Measurements from ENCODE around the gene OR5AN1. TPM values are rescaled to one million over a fixed set of nuclear protein-coding genes. Genes with fewer than 3 reads are reported as not detected.
"Not testable (repeated sequence)": the region's sequence is repeated elsewhere in the genome, so short reads cannot be mapped to it uniquely, and the experiment has no call there.

Gene OR5AN1
- total RNA-seq, 1 experiment from 2014 or later = not detected

- Mint-ChIP-seq H3K4me1 (ENCODE audit: insufficient read depth, unreplicated experiment) (no peaks in the 10 kb centered on the region), H3K4me3 (ENCODE audit: unreplicated experiment) (no peak overlapping the region), H3K36me3 (ENCODE audit: insufficient read depth, unreplicated experiment) (no peaks in the 10 kb centered on the region), H3K27me3 (ENCODE audit: insufficient read depth, unreplicated experiment) (peaks cover 8% of the 10 kb centered on the region), H3K9me3 (ENCODE audit: unreplicated experiment) (no peaks in the 10 kb centered on the region), H3K27ac (ENCODE audit: low read depth, unreplicated experiment) (no peak overlapping the region)
- POLR2A ChIA-PET = no interaction called here
- BruUV-seq (replicated peaks) = no TSS peak
- CTCF ChIA-PET = interaction anchor here (0.5 kb wide), 1 partner anchor 61 kb away, joined by 3 read pairs; no protein-coding TSS in a partner anchor
- DNase-seq (ENCODE audit: unreplicated experiment) = no peak
- no peak for TF ChIP-seq CTCF (IDR thresholded peaks at IDR 0.05; ENCODE audit: unreplicated experiment)
- intact Hi-C loops (cut with micrococcal nuclease) = no loop called here
Measured at GRCh38 chr11:59368238-59369022, 9.7 kb downstream of the OR5AN1 start.

- H3K27me3 Mint-ChIP-seq (ENCODE audit: insufficient read depth, unreplicated experiment); H3K4me3 Mint-ChIP-seq (ENCODE audit: unreplicated experiment); intact Hi-C loops (cut with micrococcal nuclease); POLR2A ChIA-PET; H3K36me3 Mint-ChIP-seq (ENCODE audit: insufficient read depth, unreplicated experiment); H3K4me1 Mint-ChIP-seq (ENCODE audit: insufficient read depth, unreplicated experiment); DNase-seq (ENCODE audit: unreplicated experiment); BruUV-seq (replicated peaks); H3K9me3 Mint-ChIP-seq (ENCODE audit: unreplicated experiment); H3K27ac Mint-ChIP-seq (ENCODE audit: low read depth, unreplicated experiment): not testable (repeated sequence)
- CTCF ChIA-PET = interaction anchor here (0.6 to 1.0 kb wide), 3 partner anchors 214 to 606 kb away, joined by 3 to 4 read pairs (median 3); no protein-coding TSS in a partner anchor
Measured at GRCh38 chr11:59372324-59372723, 13.6 kb downstream of the OR5AN1 start.

DNA sequence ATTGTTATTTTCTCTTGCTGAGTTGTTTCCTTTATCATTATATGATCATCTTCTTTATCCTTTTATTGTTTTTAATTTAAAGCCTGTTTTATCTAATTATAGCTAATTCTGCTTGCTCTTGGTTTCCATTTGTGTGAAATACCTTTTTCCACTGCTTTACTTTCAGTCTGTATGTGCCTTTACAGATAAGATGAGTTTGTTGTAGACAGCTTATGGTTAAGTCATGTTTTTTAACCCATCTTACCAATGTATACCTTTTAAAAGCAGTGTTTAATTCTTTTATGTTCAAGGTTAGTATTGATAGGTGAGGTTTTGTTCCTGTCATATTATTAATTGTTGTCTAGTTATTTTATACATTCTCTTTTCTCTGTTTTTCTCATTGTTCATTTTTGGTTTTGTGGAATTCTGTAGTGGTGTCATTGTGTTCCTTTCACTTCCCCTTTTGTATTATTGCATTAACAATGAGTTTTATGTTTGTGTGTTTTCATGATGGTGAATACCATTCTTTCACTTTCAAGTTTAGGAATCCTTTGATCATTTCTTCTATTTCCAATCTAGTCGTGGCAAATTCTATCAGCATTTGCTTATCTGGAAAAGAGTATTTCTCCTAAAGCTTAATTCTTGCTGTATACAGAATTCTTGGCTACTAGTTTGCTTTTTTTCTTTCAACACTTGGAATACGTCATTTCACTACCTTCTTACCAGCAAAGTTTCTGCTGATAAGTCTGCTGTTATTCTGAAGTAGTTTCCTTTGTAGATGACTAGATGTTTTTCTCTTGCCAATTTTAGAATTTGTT lies 21.8 kb downstream of the OR5AN1 start:
- no peaks in the 10 kb centered on the region for H3K36me3 Mint-ChIP-seq (ENCODE audit: insufficient read depth, unreplicated experiment)
- no peak for TF ChIP-seq CTCF (IDR thresholded peaks at IDR 0.05; ENCODE audit: unreplicated experiment)
- ChIA-PET POLR2A (no interaction called here), CTCF (no interaction called here)
- no peaks in the 10 kb centered on the region for H3K27me3 Mint-ChIP-seq (ENCODE audit: insufficient read depth, unreplicated experiment)
- H3K9me3 Mint-ChIP-seq (ENCODE audit: unreplicated experiment) = peaks cover 5% of the 10 kb centered on the region
- no peak overlapping the region for H3K4me3 Mint-ChIP-seq (ENCODE audit: unreplicated experiment)
- intact Hi-C loops (cut with micrococcal nuclease) = no loop called here
- no TSS peak for BruUV-seq (replicated peaks)
- no peaks in the 10 kb centered on the region for H3K4me1 Mint-ChIP-seq (ENCODE audit: insufficient read depth, unreplicated experiment)
- H3K27ac Mint-ChIP-seq (ENCODE audit: low read depth, unreplicated experiment) = no peak overlapping the region
- DNase-seq (ENCODE audit: unreplicated experiment) = no peak

DNA sequence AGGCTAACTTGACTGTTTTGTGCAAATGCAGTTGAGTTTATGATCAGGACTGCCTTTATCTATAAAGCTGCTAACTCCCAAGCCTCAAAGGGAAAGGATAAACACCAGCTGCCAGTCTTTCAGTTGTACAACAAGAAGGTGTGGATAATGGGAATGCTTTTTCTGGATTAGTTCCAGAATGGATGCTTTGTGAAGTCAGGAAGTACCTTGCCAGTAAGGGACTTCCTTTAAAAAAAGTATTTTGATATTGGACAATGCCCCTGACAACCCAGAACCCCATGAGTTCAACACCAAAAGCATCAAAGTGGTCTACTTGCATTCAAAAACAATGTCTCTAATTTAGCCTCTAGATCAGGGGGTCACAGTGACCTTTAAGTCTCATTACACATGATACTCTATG lies 35.5 kb downstream of the OR5AN1 start:
- DNase-seq (ENCODE audit: unreplicated experiment) = no peak
- no peaks in the 10 kb centered on the region for H3K9me3 Mint-ChIP-seq (ENCODE audit: unreplicated experiment)
- ChIA-PET POLR2A (no interaction called here), CTCF (no interaction called here)
- no peak for TF ChIP-seq CTCF (IDR thresholded peaks at IDR 0.05; ENCODE audit: unreplicated experiment)
- no peak overlapping the region for H3K27ac Mint-ChIP-seq (ENCODE audit: low read depth, unreplicated experiment)
- no peak overlapping the region for H3K4me3 Mint-ChIP-seq (ENCODE audit: unreplicated experiment)
- peaks cover 4% of the 10 kb centered on the region for H3K36me3 Mint-ChIP-seq (ENCODE audit: insufficient read depth, unreplicated experiment)
- no peaks in the 10 kb centered on the region for H3K27me3 Mint-ChIP-seq (ENCODE audit: insufficient read depth, unreplicated experiment)
- intact Hi-C loops (cut with micrococcal nuclease) = no loop called here
- no TSS peak for BruUV-seq (replicated peaks)
- H3K4me1 Mint-ChIP-seq (ENCODE audit: insufficient read depth, unreplicated experiment) = no peaks in the 10 kb centered on the region

Measured in MCF 10A (cell line).